Endothelial cell of umbilical vein (primary cell): Measurements from ENCODE around the gene NHSL2.

Source experiments
- EZH2 ChIP-seq: IDR thresholded peaks from 2 replicates; pipeline ENCODE4 v1.6.1; 2012; ENCODE audit warnings: borderline replicate concordance, low read depth, mild to moderate bottlenecking, moderate library complexity, low read length, inconsistent platforms; ENCODE audit not compliant: severe bottlenecking
- FOS ChIP-seq: IDR thresholded peaks from 2 replicates; pipeline ENCODE4 v1.6.1; 2011; ENCODE audit warnings: mild to moderate bottlenecking, low read length, moderate library complexity, borderline replicate concordance; ENCODE audit not compliant: insufficient read depth
- GATA2 ChIP-seq: IDR thresholded peaks from 2 replicates; pipeline ENCODE4 v1.7.0; 2011; ENCODE audit warnings: low read depth, mild to moderate bottlenecking, moderate library complexity, mixed read lengths, low read length; ENCODE audit not compliant: insufficient read length, insufficient read depth
- JUN ChIP-seq: IDR thresholded peaks from 2 replicates; pipeline ENCODE4 v1.6.1; 2011; ENCODE audit warnings: borderline replicate concordance, low read depth; ENCODE audit not compliant: insufficient read length, insufficient read depth
- MYC ChIP-seq: IDR thresholded peaks from one replicate; pipeline ENCODE4 v1.6.1; 2011; ENCODE audit warnings: mild to moderate bottlenecking, low read depth, low read length
- POLR2A ChIP-seq: IDR thresholded peaks from 2 replicates; pipeline ENCODE4 v1.6.1; 2012; ENCODE audit warnings: low read depth, mild to moderate bottlenecking, control low read depth, low read length
- POLR2AphosphoS5 ChIP-seq: IDR thresholded peaks from 2 replicates; pipeline ENCODE4 v1.6.1; 2012; ENCODE audit warnings: low read depth, mild to moderate bottlenecking, control low read depth, low read length, moderate library complexity; ENCODE audit not compliant: insufficient read depth
- TF ChIP-seq, protein P1 (sequence below), 2 donors: IDR thresholded peaks; 1 replicate in 1 of 2; 2 replicates in 1 of 2; pipeline ENCODE4 v1.5.1; 2011; ENCODE audit warnings: low read length in 2 of 2, mild to moderate bottlenecking in 2 of 2, moderate library complexity in 2 of 2, control low read depth in 1 of 2, inconsistent platforms in 1 of 2, low read depth in 1 of 2; ENCODE audit not compliant: insufficient read depth in 1 of 2; ENCODE audit errors: extremely low read depth in 1 of 2
- TF ChIP-seq, protein P2 (sequence below): IDR thresholded peaks from 2 replicates; pipeline ENCODE4 v1.6.1; 2011; ENCODE audit not compliant: insufficient read depth, insufficient read length

DNA sequence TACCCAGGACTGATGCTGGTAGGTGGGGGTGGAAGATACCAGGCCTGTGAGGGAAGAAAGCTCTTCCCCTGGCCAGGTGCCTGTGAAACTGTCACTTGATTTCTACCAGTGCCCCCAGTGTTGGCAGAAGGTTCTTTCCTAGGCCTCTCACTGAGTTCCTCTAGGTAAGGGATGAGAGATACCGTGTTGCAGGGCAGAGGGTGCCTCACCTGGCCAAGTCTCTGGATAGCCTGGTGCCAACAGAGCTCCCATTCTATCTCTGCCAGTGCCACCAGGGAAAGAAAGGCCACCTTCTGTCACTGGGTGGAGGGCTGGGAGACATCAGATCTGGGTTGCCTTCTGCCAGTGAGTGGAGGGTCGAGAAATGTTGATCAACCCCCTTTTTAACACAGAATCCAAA lies 127.0 kb downstream of the NHSL2 start:
- TF ChIP-seq, protein P1, sequence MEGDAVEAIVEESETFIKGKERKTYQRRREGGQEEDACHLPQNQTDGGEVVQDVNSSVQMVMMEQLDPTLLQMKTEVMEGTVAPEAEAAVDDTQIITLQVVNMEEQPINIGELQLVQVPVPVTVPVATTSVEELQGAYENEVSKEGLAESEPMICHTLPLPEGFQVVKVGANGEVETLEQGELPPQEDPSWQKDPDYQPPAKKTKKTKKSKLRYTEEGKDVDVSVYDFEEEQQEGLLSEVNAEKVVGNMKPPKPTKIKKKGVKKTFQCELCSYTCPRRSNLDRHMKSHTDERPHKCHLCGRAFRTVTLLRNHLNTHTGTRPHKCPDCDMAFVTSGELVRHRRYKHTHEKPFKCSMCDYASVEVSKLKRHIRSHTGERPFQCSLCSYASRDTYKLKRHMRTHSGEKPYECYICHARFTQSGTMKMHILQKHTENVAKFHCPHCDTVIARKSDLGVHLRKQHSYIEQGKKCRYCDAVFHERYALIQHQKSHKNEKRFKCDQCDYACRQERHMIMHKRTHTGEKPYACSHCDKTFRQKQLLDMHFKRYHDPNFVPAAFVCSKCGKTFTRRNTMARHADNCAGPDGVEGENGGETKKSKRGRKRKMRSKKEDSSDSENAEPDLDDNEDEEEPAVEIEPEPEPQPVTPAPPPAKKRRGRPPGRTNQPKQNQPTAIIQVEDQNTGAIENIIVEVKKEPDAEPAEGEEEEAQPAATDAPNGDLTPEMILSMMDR (IDR thresholded peaks at IDR 0.05; ENCODE audit: extremely low read depth in 1 of 2, insufficient read depth in 1 of 2, low read depth in 1 of 2, low read length in 2 of 2): no peak
- TF ChIP-seq POLR2A (no peak), POLR2AphosphoS5 (no peak), JUN (no peak), EZH2 (no peak), FOS (no peak), MYC (no peak), GATA2 (no peak)
- TF ChIP-seq, protein P2, sequence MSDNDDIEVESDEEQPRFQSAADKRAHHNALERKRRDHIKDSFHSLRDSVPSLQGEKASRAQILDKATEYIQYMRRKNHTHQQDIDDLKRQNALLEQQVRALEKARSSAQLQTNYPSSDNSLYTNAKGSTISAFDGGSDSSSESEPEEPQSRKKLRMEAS: no peak
